Loucy (cell line): Measurements from ENCODE around the gene RMI2.

Source experiments
- EZH2phosphoT487 ChIP-seq: fragments of 200-600 bp; IDR thresholded peaks from 2 replicates; pipeline ENCODE4 v1.6.1; 2018; ENCODE audit warnings: antibody characterized with exemption, mild to moderate bottlenecking, moderate library complexity, borderline replicate concordance
- TF ChIP-seq, protein P1 (sequence below): fragments of 200-600 bp; sonication (generic); conservative IDR thresholded peaks from 2 replicates; pipeline ENCODE4 v1.5.1; 2014; ENCODE audit warnings: mild to moderate bottlenecking, antibody characterized with exemption, low read length

DNA sequence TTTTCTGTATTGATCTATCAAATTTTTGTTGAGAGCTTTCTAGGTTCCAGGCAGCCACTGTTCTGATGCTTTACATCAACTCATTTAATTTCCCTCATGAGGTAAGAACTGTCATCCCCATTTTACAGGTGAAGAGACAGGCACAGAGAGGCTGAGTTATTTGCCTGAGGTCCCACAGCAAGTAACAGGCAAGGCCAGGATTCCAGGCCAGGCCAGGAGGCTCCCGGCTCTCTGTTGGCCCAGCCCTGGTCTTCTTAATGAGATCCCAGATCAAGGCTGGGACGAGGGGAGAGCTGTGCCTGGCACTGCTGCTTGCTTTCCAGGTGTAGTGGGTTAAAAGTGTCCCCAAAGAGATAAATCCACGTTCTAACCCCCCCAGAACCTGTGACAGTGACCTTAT is 22.4 kb upstream of the RMI2 start:
- TF ChIP-seq, protein P1, sequence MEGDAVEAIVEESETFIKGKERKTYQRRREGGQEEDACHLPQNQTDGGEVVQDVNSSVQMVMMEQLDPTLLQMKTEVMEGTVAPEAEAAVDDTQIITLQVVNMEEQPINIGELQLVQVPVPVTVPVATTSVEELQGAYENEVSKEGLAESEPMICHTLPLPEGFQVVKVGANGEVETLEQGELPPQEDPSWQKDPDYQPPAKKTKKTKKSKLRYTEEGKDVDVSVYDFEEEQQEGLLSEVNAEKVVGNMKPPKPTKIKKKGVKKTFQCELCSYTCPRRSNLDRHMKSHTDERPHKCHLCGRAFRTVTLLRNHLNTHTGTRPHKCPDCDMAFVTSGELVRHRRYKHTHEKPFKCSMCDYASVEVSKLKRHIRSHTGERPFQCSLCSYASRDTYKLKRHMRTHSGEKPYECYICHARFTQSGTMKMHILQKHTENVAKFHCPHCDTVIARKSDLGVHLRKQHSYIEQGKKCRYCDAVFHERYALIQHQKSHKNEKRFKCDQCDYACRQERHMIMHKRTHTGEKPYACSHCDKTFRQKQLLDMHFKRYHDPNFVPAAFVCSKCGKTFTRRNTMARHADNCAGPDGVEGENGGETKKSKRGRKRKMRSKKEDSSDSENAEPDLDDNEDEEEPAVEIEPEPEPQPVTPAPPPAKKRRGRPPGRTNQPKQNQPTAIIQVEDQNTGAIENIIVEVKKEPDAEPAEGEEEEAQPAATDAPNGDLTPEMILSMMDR: no peak
- TF ChIP-seq EZH2phosphoT487: no peak
